SK-N-SH (cell line): ENCODE results near the gene GPR171. TPM values are rescaled to one million over a fixed set of nuclear protein-coding genes. Genes with fewer than 3 reads are reported as not detected.
A peak's percentile ranks its signal among the peaks of the same experiment; 100 is the strongest.

Experiments used
- CTCF ChIA-PET: fragments of 300-600, 350-600 bp; formaldehyde crosslinking; extraction: SDS; loops from one replicate; lab custom pipeline; 2021; lab: Yijun Ruan, JAX
- POLR2A ChIA-PET: fragments of 350-600 bp; sonication (Branson Sonifier 250); formaldehyde crosslinking; extraction: SDS; loops from one replicate; lab custom pipeline; 2020; ENCODE audit warnings: antibody characterized with exemption, inconsistent platforms; lab: Yijun Ruan, JAX
- DNase-seq: peaks from one replicate; pipeline ENCODE4 v3.0.0; 2012
- H2AFZ ChIP-seq: fragments of 200-600 bp; sonication (generic); 2 replicates; pipeline ENCODE4 v1.8.1; 2016; ENCODE audit warnings: antibody characterized with exemption, mild to moderate bottlenecking, low read depth
- H3F3A ChIP-seq: fragments of 200-600 bp; sonication (generic); replicated peaks from 2 replicates; pipeline ENCODE3; 2016; ENCODE audit warnings: antibody characterized with exemption, mild to moderate bottlenecking; ENCODE audit not compliant: insufficient read depth
- H3K27ac ChIP-seq, 2 experiments: fragments of 200-500 bp in 1 of 2; fragments of 200-600 bp in 1 of 2; sonication (Bioruptor generic) in 1 of 2; sonication (generic), shearing (Covaris generic) in 1 of 2; 2 replicates each; pipeline versions ENCODE4 v1.5.1 to v1.6.1; 2014 to 2016; ENCODE audit warnings: low read depth in 2 of 2, inconsistent platforms in 1 of 2, low read length in 1 of 2, mild to moderate bottlenecking in 1 of 2, mixed read lengths in 1 of 2
- H3K27me3 ChIP-seq: fragments of 200-600 bp; sonication (generic), shearing (Covaris generic); 2 replicates; pipeline ENCODE4 v1.6.1; 2016; ENCODE audit warnings: mixed run types; ENCODE audit not compliant: insufficient read depth
- H3K36me3 ChIP-seq, 2 experiments: fragments of 200-500 bp in 1 of 2; fragments of 200-600 bp in 1 of 2; sonication (Bioruptor generic) in 1 of 2; sonication (generic) in 1 of 2; replicated peaks in 1 of 2; 2 replicates each; pipeline versions ENCODE3 to v1.5.1; 2014 to 2016; ENCODE audit warnings: low read length in 1 of 2, mild to moderate bottlenecking in 1 of 2; ENCODE audit not compliant: insufficient read depth in 2 of 2, control insufficient read depth in 1 of 2
- H3K4me1 ChIP-seq, 2 experiments: fragments of 200-500 bp in 1 of 2; fragments of 200-600 bp in 1 of 2; sonication (Bioruptor generic) in 1 of 2; sonication (generic), shearing (Covaris generic) in 1 of 2; 2 replicates each; pipeline versions ENCODE4 v1.5.1 to v1.6.1; 2014 to 2016; ENCODE audit warnings: low read depth in 1 of 2, low read length in 1 of 2, mixed run types in 1 of 2; ENCODE audit not compliant: insufficient read depth in 2 of 2, control insufficient read depth in 1 of 2
- H3K4me2 ChIP-seq: fragments of 200-600 bp; sonication (generic), shearing (Covaris generic); 2 replicates; pipeline ENCODE4 v1.6.1; 2017; ENCODE audit warnings: mixed run types
- H3K4me3 ChIP-seq, 2 experiments: fragments of 200-500 bp in 1 of 2; fragments of 200-600 bp in 1 of 2; sonication (Bioruptor generic) in 1 of 2; sonication (generic), shearing (Covaris generic) in 1 of 2; 2 replicates each; pipeline versions ENCODE4 v1.5.1 to v1.8.1; 2014 to 2016; ENCODE audit warnings: low read depth in 2 of 2, inconsistent platforms in 1 of 2, low read length in 1 of 2, mild to moderate bottlenecking in 1 of 2, mixed read lengths in 1 of 2, moderate library complexity in 1 of 2
- H3K79me2 ChIP-seq: fragments of 200-600 bp; sonication (generic); 2 replicates; pipeline ENCODE4 v1.8.1; 2017; ENCODE audit warnings: mild to moderate bottlenecking; ENCODE audit not compliant: insufficient read depth
- H3K9ac ChIP-seq: fragments of 200-600 bp; sonication (generic); 2 replicates; pipeline ENCODE4 v1.6.1; 2017; ENCODE audit warnings: mixed run types
- H3K9me2 ChIP-seq: fragments of 200-600 bp; sonication (generic); 2 replicates; pipeline ENCODE4 v1.6.1; 2017; ENCODE audit warnings: mixed run types
- H3K9me3 ChIP-seq: fragments of 200-600 bp; sonication (generic); 2 replicates; pipeline ENCODE4 v1.6.1; 2017; ENCODE audit warnings: mixed run types, mild to moderate bottlenecking, moderate library complexity
- H4K20me1 ChIP-seq: fragments of 200-600 bp; sonication (generic); 2 replicates; pipeline ENCODE4 v1.6.1; 2017; ENCODE audit warnings: mild to moderate bottlenecking, mixed run types; ENCODE audit not compliant: insufficient read depth
- ELF1 ChIP-seq: IDR thresholded peaks from 2 replicates; pipeline ENCODE4 v1.4.0; 2012
- EZH2phosphoT487 ChIP-seq: fragments of 200-600 bp; sonication (generic); IDR thresholded peaks from 2 replicates; pipeline ENCODE4 v1.6.1; 2017; ENCODE audit warnings: low read depth, mixed run types, mild to moderate bottlenecking, antibody characterized with exemption, moderate library complexity, borderline replicate concordance
- FOSL2 ChIP-seq: IDR thresholded peaks from 2 replicates; pipeline ENCODE4 v1.4.0; 2012; ENCODE audit warnings: low read depth, mild to moderate bottlenecking, moderate library complexity, borderline replicate concordance
- FOXJ3 ChIP-seq: sonication (generic); formaldehyde crosslinking; IDR thresholded peaks from 2 replicates; pipeline ENCODE4 v1.5.1; 2020; ENCODE audit warnings: mild to moderate bottlenecking, missing genetic modification reagents
- GABPA ChIP-seq: IDR thresholded peaks from 2 replicates; pipeline ENCODE4 v1.4.0; 2012; ENCODE audit warnings: low read depth, mild to moderate bottlenecking
- MEF2A ChIP-seq: IDR thresholded peaks from 2 replicates; pipeline ENCODE4 v1.4.0; 2012; ENCODE audit warnings: low read depth, borderline replicate concordance
- MXI1 ChIP-seq: IDR thresholded peaks from 2 replicates; pipeline ENCODE4 v1.6.1; 2012; ENCODE audit warnings: mild to moderate bottlenecking, low read depth, low read length, improper control_type of control experiment
- NFIC ChIP-seq: IDR thresholded peaks from 2 replicates; pipeline ENCODE4 v1.4.0; 2012; ENCODE audit warnings: borderline replicate concordance
- NRF1 ChIP-seq: IDR thresholded peaks from 2 replicates; pipeline ENCODE4 v1.6.1; 2012; ENCODE audit warnings: low read depth, mild to moderate bottlenecking, low read length
- RAD21 ChIP-seq: IDR thresholded peaks from 2 replicates; pipeline ENCODE4 v1.6.1; 2012; ENCODE audit warnings: mild to moderate bottlenecking, low read length
- SMC3 ChIP-seq: IDR thresholded peaks from 2 replicates; pipeline ENCODE4 v1.6.1; 2012; ENCODE audit warnings: low read depth, low read length, improper control_type of control experiment
- TCF12 ChIP-seq: IDR thresholded peaks from 2 replicates; pipeline ENCODE4 v1.4.0; 2012
- TEAD4 ChIP-seq: IDR thresholded peaks from 2 replicates; pipeline ENCODE4 v1.4.0; 2012; ENCODE audit warnings: mild to moderate bottlenecking, borderline replicate concordance; ENCODE audit not compliant: insufficient read depth
- USF2 ChIP-seq: fragments of 150-350 bp; IDR thresholded peaks from 2 replicates; pipeline ENCODE4 v1.6.1; 2017; ENCODE audit warnings: antibody characterized with exemption, low read length, low read depth, borderline replicate concordance
- YY1 ChIP-seq: IDR thresholded peaks from 2 replicates; pipeline ENCODE4 v1.4.0; 2012; ENCODE audit warnings: low read depth, mild to moderate bottlenecking
- WGBS: methylation state at CpG from one replicate; pipeline ENCODE4 v1.1.6; 2017; ENCODE audit warnings: low lambda C conversion rate; 5-methylcytosine and 5-hydroxymethylcytosine counted together
- polyA plus RNA-seq, 3 experiments: library from polyadenylated mRNA; depleted of rRNA; stranded (reverse); fragments of >200 nt; gene quantifications; 2 replicates each; pipeline ENCODE4 v1.2.3, GENCODE V29; 2012
- TF ChIP-seq, protein P1 (sequence below): IDR thresholded peaks from 2 replicates; pipeline ENCODE4 v1.6.1; 2012; ENCODE audit warnings: mild to moderate bottlenecking, low read depth, low read length, moderate library complexity
- TF ChIP-seq, protein P2 (sequence below): fragments of 200-600 bp; sonication (generic); IDR thresholded peaks from 2 replicates; pipeline ENCODE4 v1.6.1; 2017; ENCODE audit warnings: antibody characterized with exemption, mild to moderate bottlenecking, moderate library complexity
- TF ChIP-seq, protein P3 (sequence below): IDR thresholded peaks from 2 replicates; pipeline ENCODE4; 2012

Gene GPR171
- polyA plus RNA-seq, 1 of the 3 experiments (the other 2 are of a cell fraction) = not detected

GRCh38 chr3:151168269-151169094 is 34.5 kb downstream of the GPR171 start (continued):
- TF ChIP-seq, protein P1, sequence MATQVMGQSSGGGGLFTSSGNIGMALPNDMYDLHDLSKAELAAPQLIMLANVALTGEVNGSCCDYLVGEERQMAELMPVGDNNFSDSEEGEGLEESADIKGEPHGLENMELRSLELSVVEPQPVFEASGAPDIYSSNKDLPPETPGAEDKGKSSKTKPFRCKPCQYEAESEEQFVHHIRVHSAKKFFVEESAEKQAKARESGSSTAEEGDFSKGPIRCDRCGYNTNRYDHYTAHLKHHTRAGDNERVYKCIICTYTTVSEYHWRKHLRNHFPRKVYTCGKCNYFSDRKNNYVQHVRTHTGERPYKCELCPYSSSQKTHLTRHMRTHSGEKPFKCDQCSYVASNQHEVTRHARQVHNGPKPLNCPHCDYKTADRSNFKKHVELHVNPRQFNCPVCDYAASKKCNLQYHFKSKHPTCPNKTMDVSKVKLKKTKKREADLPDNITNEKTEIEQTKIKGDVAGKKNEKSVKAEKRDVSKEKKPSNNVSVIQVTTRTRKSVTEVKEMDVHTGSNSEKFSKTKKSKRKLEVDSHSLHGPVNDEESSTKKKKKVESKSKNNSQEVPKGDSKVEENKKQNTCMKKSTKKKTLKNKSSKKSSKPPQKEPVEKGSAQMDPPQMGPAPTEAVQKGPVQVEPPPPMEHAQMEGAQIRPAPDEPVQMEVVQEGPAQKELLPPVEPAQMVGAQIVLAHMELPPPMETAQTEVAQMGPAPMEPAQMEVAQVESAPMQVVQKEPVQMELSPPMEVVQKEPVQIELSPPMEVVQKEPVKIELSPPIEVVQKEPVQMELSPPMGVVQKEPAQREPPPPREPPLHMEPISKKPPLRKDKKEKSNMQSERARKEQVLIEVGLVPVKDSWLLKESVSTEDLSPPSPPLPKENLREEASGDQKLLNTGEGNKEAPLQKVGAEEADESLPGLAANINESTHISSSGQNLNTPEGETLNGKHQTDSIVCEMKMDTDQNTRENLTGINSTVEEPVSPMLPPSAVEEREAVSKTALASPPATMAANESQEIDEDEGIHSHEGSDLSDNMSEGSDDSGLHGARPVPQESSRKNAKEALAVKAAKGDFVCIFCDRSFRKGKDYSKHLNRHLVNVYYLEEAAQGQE = no peak

DNA sequence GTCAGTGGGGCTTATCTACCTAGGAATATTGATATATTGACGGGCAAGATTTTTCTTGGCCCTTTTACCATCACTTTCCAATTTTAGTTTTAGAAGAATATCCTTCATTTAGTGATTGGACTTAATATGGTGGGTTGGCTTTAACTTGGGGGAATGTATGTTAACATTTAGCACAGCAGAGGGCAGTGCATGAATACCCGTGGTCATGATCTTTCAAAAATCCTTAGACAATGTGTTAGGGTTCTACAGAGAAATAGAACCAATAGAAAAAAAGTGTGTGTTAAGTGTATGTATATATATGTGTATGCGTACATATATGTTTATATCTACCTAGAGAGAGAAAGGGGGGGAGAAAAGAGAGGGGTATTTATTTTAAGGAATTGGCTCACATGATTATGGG is 36.9 kb downstream of the GPR171 start:
- Histone ChIP-seq H3K4me2 (no peak overlapping the region), H2AFZ (no peak overlapping the region), H3K36me3 (no peaks in the 10 kb centered on the region)
- TF ChIP-seq SMC3 (0 out of 2 replicates have a peak, but pooled peaks have one; percentile 4), RAD21 (0 out of 2 replicates have a peak, but pooled peaks have one; percentile 10), TCF12 (no peak)
- TF ChIP-seq, protein P2, sequence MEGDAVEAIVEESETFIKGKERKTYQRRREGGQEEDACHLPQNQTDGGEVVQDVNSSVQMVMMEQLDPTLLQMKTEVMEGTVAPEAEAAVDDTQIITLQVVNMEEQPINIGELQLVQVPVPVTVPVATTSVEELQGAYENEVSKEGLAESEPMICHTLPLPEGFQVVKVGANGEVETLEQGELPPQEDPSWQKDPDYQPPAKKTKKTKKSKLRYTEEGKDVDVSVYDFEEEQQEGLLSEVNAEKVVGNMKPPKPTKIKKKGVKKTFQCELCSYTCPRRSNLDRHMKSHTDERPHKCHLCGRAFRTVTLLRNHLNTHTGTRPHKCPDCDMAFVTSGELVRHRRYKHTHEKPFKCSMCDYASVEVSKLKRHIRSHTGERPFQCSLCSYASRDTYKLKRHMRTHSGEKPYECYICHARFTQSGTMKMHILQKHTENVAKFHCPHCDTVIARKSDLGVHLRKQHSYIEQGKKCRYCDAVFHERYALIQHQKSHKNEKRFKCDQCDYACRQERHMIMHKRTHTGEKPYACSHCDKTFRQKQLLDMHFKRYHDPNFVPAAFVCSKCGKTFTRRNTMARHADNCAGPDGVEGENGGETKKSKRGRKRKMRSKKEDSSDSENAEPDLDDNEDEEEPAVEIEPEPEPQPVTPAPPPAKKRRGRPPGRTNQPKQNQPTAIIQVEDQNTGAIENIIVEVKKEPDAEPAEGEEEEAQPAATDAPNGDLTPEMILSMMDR = peak; percentile 42; the same call in 1 of the 2 replicates
- TF ChIP-seq, all 33 proteins: peak for 3
- Histone ChIP-seq H3K27ac (no peak overlapping the region), H3K9me2 (no peaks in the 10 kb centered on the region), H3K4me1 (no peaks in the 10 kb centered on the region; a peak in 1 of 4 replicates), H3K9me3 (no peaks in the 10 kb centered on the region), H3F3A (no peaks in the 10 kb centered on the region), H3K9ac (no peak overlapping the region), H3K27me3 (peaks cover 5% of the 10 kb centered on the region; the same call in 1 of the 2 replicates), H3K4me3 (no peak overlapping the region), H3K79me2 (no peaks in the 10 kb centered on the region), H4K20me1 (no peaks in the 10 kb centered on the region)
- ChIA-PET CTCF (interaction anchor here (3.1 to 6.5 kb wide), 3 partner anchors 23 to 112 kb away, joined by 9 to 106 read pairs (median 32); partner anchors contain the start of gene P2RY14), POLR2A (no interaction called here)
- DNase-seq = no peak
- 50% methylated on average over 3 of the region's 3 CpGs for WGBS

DNA sequence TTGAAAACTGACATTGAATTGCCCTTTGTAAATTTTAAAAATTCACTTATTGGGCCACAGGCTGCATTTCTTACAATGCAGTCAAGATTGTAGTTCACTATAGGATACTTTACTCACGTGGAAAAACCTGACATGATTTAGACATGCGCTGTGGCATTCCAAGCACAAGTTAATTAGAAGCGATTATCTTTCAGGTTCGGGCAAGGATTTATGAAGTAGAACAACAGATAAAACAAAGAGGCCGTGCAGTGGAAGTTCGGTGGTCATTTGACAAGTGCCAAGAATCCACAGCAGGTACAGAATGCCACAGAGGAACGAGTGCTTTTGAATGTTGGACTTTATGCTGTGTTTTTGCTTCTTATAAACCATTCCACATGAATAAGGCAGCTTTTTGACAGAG is 37.8 kb downstream of the GPR171 start:
- H4K20me1 ChIP-seq = no peaks in the 10 kb centered on the region
- no peak overlapping the region for H3K27ac ChIP-seq
- no peak for TF ChIP-seq MEF2A
- no peak for TF ChIP-seq GABPA
- TF ChIP-seq SMC3 = no peak
- TF ChIP-seq, protein P3, sequence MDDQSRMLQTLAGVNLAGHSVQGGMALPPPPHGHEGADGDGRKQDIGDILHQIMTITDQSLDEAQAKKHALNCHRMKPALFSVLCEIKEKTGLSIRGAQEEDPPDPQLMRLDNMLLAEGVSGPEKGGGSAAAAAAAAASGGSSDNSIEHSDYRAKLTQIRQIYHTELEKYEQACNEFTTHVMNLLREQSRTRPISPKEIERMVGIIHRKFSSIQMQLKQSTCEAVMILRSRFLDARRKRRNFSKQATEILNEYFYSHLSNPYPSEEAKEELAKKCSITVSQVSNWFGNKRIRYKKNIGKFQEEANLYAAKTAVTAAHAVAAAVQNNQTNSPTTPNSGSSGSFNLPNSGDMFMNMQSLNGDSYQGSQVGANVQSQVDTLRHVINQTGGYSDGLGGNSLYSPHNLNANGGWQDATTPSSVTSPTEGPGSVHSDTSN = no peak
- no peak for TF ChIP-seq YY1
- no peak for TF ChIP-seq TEAD4
- no peak for TF ChIP-seq NRF1
- TF ChIP-seq FOSL2 = no peak
- no peak for TF ChIP-seq USF2
- no peak for TF ChIP-seq EZH2phosphoT487
- no peak for TF ChIP-seq MXI1
- TF ChIP-seq ELF1 = no peak
- TF ChIP-seq FOXJ3 (CRISPR knock-in tag) = no peak
- TF ChIP-seq NFIC = no peak
- TF ChIP-seq, all 33 proteins: peak for 0
- Histone ChIP-seq H3K4me1 (no peaks in the 10 kb centered on the region), H3K36me3 (no peaks in the 10 kb centered on the region), H3F3A (no peaks in the 10 kb centered on the region), H3K27me3 (peaks cover 10% of the 10 kb centered on the region; the same call in 1 of the 2 replicates), H3K79me2 (no peaks in the 10 kb centered on the region), H3K4me3 (no peak overlapping the region), H3K9me3 (no peaks in the 10 kb centered on the region), H3K9me2 (no peaks in the 10 kb centered on the region), H2AFZ (no peak overlapping the region), H3K9ac (no peak overlapping the region), H3K4me2 (no peak overlapping the region)
- no peak for DNase-seq
- WGBS = 73% methylated on average over 7 of the region's 7 CpGs
- ChIA-PET POLR2A (no interaction called here), CTCF (interaction anchor here (1.0 kb wide), 1 partner anchor 8 kb away, joined by 3 read pairs; no protein-coding TSS in a partner anchor)
